H9 (cell line): ENCODE results near the gene ADAMTSL3. TPM values are rescaled to one million over a fixed set of nuclear protein-coding genes. Genes with fewer than 3 reads are reported as not detected.

Source experiments
- DNase-seq: peaks from one replicate; pipeline ENCODE4 v3.0.0-alpha.2; 2017
- H2AFZ ChIP-seq: one replicate; pipeline ENCODE4 v1.6.1; 2013; ENCODE audit warnings: mild to moderate bottlenecking, low read length, control low read depth, moderate library complexity
- H2AK5ac ChIP-seq: 2 replicates; pipeline ENCODE4 v1.6.1; 2013; ENCODE audit warnings: low read length, control low read depth, mixed read lengths; ENCODE audit not compliant: insufficient read length
- H2BK120ac ChIP-seq: one replicate; pipeline ENCODE4 v1.6.1; 2013; ENCODE audit warnings: low read depth, mild to moderate bottlenecking, low read length, control low read depth, inconsistent platforms; ENCODE audit not compliant: poor library complexity, severe bottlenecking
- H2BK12ac ChIP-seq: 2 replicates; pipeline ENCODE4 v1.6.1; 2013; ENCODE audit warnings: low read length, control low read depth, mixed read lengths, low read depth; ENCODE audit not compliant: insufficient read length
- H2BK15ac ChIP-seq: 2 replicates; pipeline ENCODE4 v1.6.1; 2013; ENCODE audit warnings: low read depth, low read length, control low read depth
- H2BK20ac ChIP-seq: one replicate; pipeline ENCODE4 v1.6.1; 2013; ENCODE audit warnings: low read depth, mild to moderate bottlenecking, low read length, control low read depth, inconsistent platforms; ENCODE audit not compliant: poor library complexity, severe bottlenecking
- H2BK5ac ChIP-seq: 2 replicates; pipeline ENCODE4 v1.6.1; 2013; ENCODE audit warnings: low read length, control low read depth, mixed read lengths; ENCODE audit not compliant: insufficient read length
- H3K14ac ChIP-seq: 2 replicates; pipeline ENCODE4 v1.6.1; 2013; ENCODE audit warnings: low read length, control low read depth; ENCODE audit not compliant: insufficient read depth
- H3K18ac ChIP-seq: 2 replicates; pipeline ENCODE4 v1.6.1; 2013; ENCODE audit warnings: low read depth, mild to moderate bottlenecking, mixed read lengths, low read length, control low read depth; ENCODE audit not compliant: insufficient read length
- H3K23ac ChIP-seq: 2 replicates; pipeline ENCODE4 v1.6.1; 2013; ENCODE audit warnings: low read length, control low read depth, mixed read lengths, low read depth; ENCODE audit not compliant: insufficient read length
- H3K23me2 ChIP-seq: 2 replicates; pipeline ENCODE4 v1.6.1; 2013; ENCODE audit warnings: low read depth, mild to moderate bottlenecking, mixed read lengths, low read length, control low read depth; ENCODE audit not compliant: insufficient read length, poor library complexity, severe bottlenecking
- H3K27ac ChIP-seq: 2 replicates; pipeline ENCODE4 v1.5.1; 2013; ENCODE audit warnings: low read length, control low read depth, mixed read lengths, low read depth; ENCODE audit not compliant: insufficient read length
- H3K27me3 ChIP-seq: 2 replicates; pipeline ENCODE4 v1.6.1; 2013; ENCODE audit warnings: low read length, control low read depth, inconsistent platforms; ENCODE audit not compliant: insufficient read depth
- H3K4ac ChIP-seq: 2 replicates; pipeline ENCODE4 v1.6.1; 2013; ENCODE audit warnings: low read depth, mild to moderate bottlenecking, control low read depth, inconsistent platforms, low read length, moderate library complexity
- H3K4me1 ChIP-seq: 2 replicates; pipeline ENCODE4 v1.6.1; 2013; ENCODE audit warnings: low read length, control low read depth, inconsistent platforms; ENCODE audit not compliant: insufficient read depth
- H3K4me2 ChIP-seq: 2 replicates; pipeline ENCODE4 v1.6.1; 2013; ENCODE audit warnings: low read length, control low read depth, mixed read lengths; ENCODE audit not compliant: insufficient read length, insufficient read depth
- H3K56ac ChIP-seq: 2 replicates; pipeline ENCODE4 v1.6.1; 2013; ENCODE audit warnings: low read depth, mild to moderate bottlenecking, mixed read lengths, low read length, control low read depth; ENCODE audit not compliant: insufficient read length
- H3K79me1 ChIP-seq: 2 replicates; pipeline ENCODE4 v1.6.1; 2013; ENCODE audit warnings: low read depth, mild to moderate bottlenecking, moderate library complexity, low read length, control low read depth, inconsistent platforms; ENCODE audit not compliant: insufficient read depth, poor library complexity, severe bottlenecking
- H3K79me2 ChIP-seq: 2 replicates; pipeline ENCODE4 v1.6.1; 2013; ENCODE audit warnings: low read length, control low read depth, inconsistent platforms; ENCODE audit not compliant: insufficient read depth
- H3K9ac ChIP-seq: 2 replicates; pipeline ENCODE4 v1.6.1; 2013; ENCODE audit warnings: low read length, control low read depth, mixed read lengths; ENCODE audit not compliant: insufficient read length; ENCODE audit errors: extremely low read depth
- H3K9me3 ChIP-seq: one replicate; pipeline ENCODE4 v1.6.1; 2013; ENCODE audit warnings: low read depth, low read length, inconsistent platforms; ENCODE audit not compliant: control insufficient read depth
- H3T11ph ChIP-seq: one replicate; pipeline ENCODE4 v1.6.1; 2013; ENCODE audit warnings: mild to moderate bottlenecking, low read length, control low read depth, inconsistent platforms
- H4K20me1 ChIP-seq: one replicate; pipeline ENCODE4 v1.6.1; 2013; ENCODE audit not compliant: control insufficient read depth, insufficient read length, insufficient read depth
- H4K5ac ChIP-seq: 2 replicates; pipeline ENCODE4 v1.6.1; 2013; ENCODE audit warnings: low read depth, mild to moderate bottlenecking, mixed read lengths, low read length, control low read depth; ENCODE audit not compliant: insufficient read length
- H4K8ac ChIP-seq: replicated peaks from 2 replicates; pipeline ENCODE4 v1.6.1; 2013; ENCODE audit warnings: low read length, control low read depth, mixed read lengths, low read depth; ENCODE audit not compliant: insufficient read length
- H4K91ac ChIP-seq: 2 replicates; pipeline ENCODE4 v1.6.1; 2013; ENCODE audit warnings: low read depth, mild to moderate bottlenecking, moderate library complexity, mixed read lengths, low read length, control low read depth; ENCODE audit not compliant: insufficient read length
- H3K27ac Mint-ChIP-seq, 3 experiments: 2 replicates in 2 of 3; 3 replicates in 1 of 3; pipeline ENCODE4 v1.8.0; 2020 to 2021; ENCODE audit warnings: mixed read lengths in 3 of 3, mild to moderate bottlenecking in 1 of 3, moderate library complexity in 1 of 3
- H3K27me3 Mint-ChIP-seq: 2 replicates; pipeline ENCODE4 v1.8.0; 2021; ENCODE audit warnings: low read depth, mild to moderate bottlenecking, moderate library complexity, mixed read lengths
- H3K36me3 Mint-ChIP-seq, 3 experiments: 2 replicates in 2 of 3; 3 replicates in 1 of 3; pipeline ENCODE4 v1.8.0; 2020 to 2021; ENCODE audit warnings: low read depth in 3 of 3, mixed read lengths in 3 of 3; ENCODE audit not compliant: insufficient read depth in 1 of 3
- H3K4me1 Mint-ChIP-seq, 2 experiments: 2 replicates each; pipeline ENCODE4 v1.8.0; 2020; ENCODE audit warnings: mixed read lengths in 2 of 2
- H3K4me3 Mint-ChIP-seq, 2 experiments: 2 replicates in 1 of 2; 3 replicates in 1 of 2; pipeline ENCODE4 v1.8.0; 2020 to 2021; ENCODE audit warnings: mild to moderate bottlenecking in 2 of 2, mixed read lengths in 2 of 2, moderate library complexity in 1 of 2
- H3K9me3 Mint-ChIP-seq, 2 experiments: 2 replicates in 1 of 2; 3 replicates in 1 of 2; pipeline ENCODE4 v1.8.0; 2020; ENCODE audit warnings: mild to moderate bottlenecking in 2 of 2, mixed read lengths in 2 of 2, moderate library complexity in 1 of 2
- CTCF ChIP-seq: fragments of 200-600 bp; sonication (generic); conservative IDR thresholded peaks from 3 replicates; pipeline ENCODE4 v1.8.0; 2021; ENCODE audit warnings: antibody characterized with exemption, mild to moderate bottlenecking
- WGBS: extraction: QIAGEN DNeasy Blood & Tissue Kit; methylation state at CpG from one replicate; pipeline ENCODE4 v1.1.7; 2013; ENCODE audit warnings: missing lambda C conversion rate, low lambda C conversion rate, mixed read lengths; ENCODE audit not compliant: insufficient read length; ENCODE audit errors: extremely low coverage; 5-methylcytosine and 5-hydroxymethylcytosine counted together
- total RNA-seq: library from RNA; stranded (reverse); gene quantifications from 2 replicates; pipeline ENCODE4 v1.2.1, GENCODE V29; 2021

The ADAMTSL3 gene
- total RNA-seq, 1 experiment from 2014 or later: 0.39 TPM

- no peak overlapping the region for H4K8ac ChIP-seq
- no peak overlapping the region for H3K27ac Mint-ChIP-seq
- no peaks in the 10 kb centered on the region for H3K79me1 ChIP-seq
- no peak overlapping the region for H3K4me3 Mint-ChIP-seq
- no peak for TF ChIP-seq CTCF
- H3T11ph ChIP-seq: no peak overlapping the region
- H3K9me3 Mint-ChIP-seq: no peaks in the 10 kb centered on the region
- H3K79me2 ChIP-seq: no peaks in the 10 kb centered on the region
- H3K27me3 Mint-ChIP-seq: no peaks in the 10 kb centered on the region
- no peak overlapping the region for H3K14ac ChIP-seq
- no peak overlapping the region for H2BK120ac ChIP-seq
- no peak overlapping the region for H2AFZ ChIP-seq
- no peaks in the 10 kb centered on the region for H3K36me3 Mint-ChIP-seq
- no peaks in the 10 kb centered on the region; the same call in 1 of the 2 replicates for H3K4me1 ChIP-seq
- no peaks in the 10 kb centered on the region for H4K20me1 ChIP-seq
- no peak overlapping the region for H2AK5ac ChIP-seq
- no peak overlapping the region for H4K91ac ChIP-seq
- H3K23ac ChIP-seq: no peak overlapping the region
- no peaks in the 10 kb centered on the region for H3K23me2 ChIP-seq
- H3K9me3 ChIP-seq: no peaks in the 10 kb centered on the region
- no peak overlapping the region for H3K9ac ChIP-seq
- no peaks in the 10 kb centered on the region for H3K27me3 ChIP-seq
- no peak overlapping the region for H3K4ac ChIP-seq
- no peaks in the 10 kb centered on the region for H3K4me1 Mint-ChIP-seq
- DNase-seq: no peak
- H2BK20ac ChIP-seq: no peak overlapping the region
- H2BK5ac ChIP-seq: no peak overlapping the region
- H2BK15ac ChIP-seq: no peak overlapping the region
- no CpG with 5 or more reads among the region's 5 CpGs for WGBS
- H4K5ac ChIP-seq: no peak overlapping the region
- H3K4me2 ChIP-seq: no peak overlapping the region
- no peak overlapping the region for H3K56ac ChIP-seq
- no peak overlapping the region for H3K18ac ChIP-seq
- no peak overlapping the region for H2BK12ac ChIP-seq
- H3K27ac ChIP-seq: no peak overlapping the region
These were observed 57.3 kb downstream of the ADAMTSL3 start for GRCh38 chr15:83711236-83711635.
